HG02884 (cell line): Measurements from ENCODE around the gene DHRS7B.
A peak's percentile ranks its signal among the peaks of the same experiment; 100 is the strongest.
"Not testable (repeated sequence)": the region's sequence is repeated elsewhere in the genome, so short reads cannot be mapped to it uniquely, and the experiment has no call there.

Experiments used
- ATAC-seq: cut with Tn5 transposase; IDR thresholded peaks from one replicate; pipeline ENCODE4 v1.9.1; 2021; ENCODE audit warnings: mild to moderate bottlenecking, moderate library complexity; ENCODE audit not compliant: unreplicated experiment

Gene DHRS7B

DNA sequence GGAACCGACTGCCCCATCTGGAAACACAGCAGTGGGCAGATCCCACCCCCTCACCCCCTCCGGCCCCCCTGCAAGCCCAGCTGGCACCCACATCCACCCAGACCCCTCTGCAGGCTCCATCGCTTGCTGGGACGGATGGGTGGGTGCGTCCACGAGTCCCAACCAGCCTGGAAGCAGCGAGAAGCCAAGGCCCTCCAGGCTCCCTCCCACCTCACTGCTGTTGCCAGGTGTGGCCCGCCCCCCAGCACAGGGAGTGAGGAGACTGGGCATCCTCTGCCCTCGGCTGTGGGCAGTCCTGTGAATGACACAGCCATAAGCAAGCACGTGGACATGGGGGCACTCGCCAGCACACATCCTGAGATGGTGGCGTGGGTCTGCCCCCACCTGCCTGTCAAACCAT lies 75.7 kb downstream of the DHRS7B start:
- no peak for ATAC-seq

- no peak for ATAC-seq
Observed at GRCh38 chr17:21204935-21205334, 78.2 kb downstream of the DHRS7B start.

- ATAC-seq = no peak
Observed at GRCh38 chr17:21208352-21208751, 81.6 kb downstream of the DHRS7B start.

DNA sequence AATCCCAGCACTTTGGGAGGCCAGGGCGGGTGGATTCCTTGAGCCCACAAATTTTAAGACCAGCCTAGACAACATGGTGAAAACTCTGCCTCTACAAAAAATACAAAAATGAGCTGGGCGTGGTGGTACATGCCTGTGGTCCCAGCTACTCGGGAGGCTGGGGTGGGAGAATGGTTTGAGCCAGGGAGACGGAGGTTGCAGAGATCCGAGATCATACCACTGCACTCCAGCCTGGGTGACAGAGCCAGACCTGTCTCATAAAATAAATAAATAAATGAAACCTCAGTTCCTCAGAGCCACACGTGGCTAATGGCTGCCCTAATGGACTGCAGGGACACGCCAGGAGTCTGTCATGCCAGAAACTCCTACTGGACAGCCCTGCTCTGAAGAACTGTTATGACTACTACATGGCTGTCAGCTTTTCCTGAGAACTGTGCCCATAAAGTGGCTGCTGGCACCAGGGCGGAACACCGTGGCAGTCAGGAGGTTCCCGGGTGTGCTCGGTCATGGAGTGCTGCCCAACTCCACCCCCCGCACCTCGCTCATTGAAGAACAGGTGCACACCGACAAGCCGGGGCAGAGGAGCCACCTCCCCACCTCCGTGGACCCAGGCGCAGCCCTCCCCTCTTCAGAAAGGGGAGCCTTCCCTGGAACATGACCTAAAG lies 82.9 kb downstream of the DHRS7B start:
- ATAC-seq = no peak

- ATAC-seq = no peak
Observed at GRCh38 chr17:21210411-21211076, 83.8 kb downstream of the DHRS7B start.

GRCh38 chr17:21211825-21212479 lies 85.2 kb downstream of the DHRS7B start:
- ATAC-seq = no peak

- no peak for ATAC-seq
Observed at GRCh38 chr17:21212826-21213637, 86.3 kb downstream of the DHRS7B start.

GRCh38 chr17:21213638-21214014 lies 86.9 kb downstream of the DHRS7B start:
- peak; percentile 11 for ATAC-seq

- peak; percentile 85 for ATAC-seq
Observed at GRCh38 chr17:21214015-21214776, 87.4 kb downstream of the DHRS7B start, which contains the start of gene TMEM11. Gene TMEM11, minus strand, starts transcription at chr17:21214161. Its CDS starts 9 bp downstream, at chr17:21214152.

DNA sequence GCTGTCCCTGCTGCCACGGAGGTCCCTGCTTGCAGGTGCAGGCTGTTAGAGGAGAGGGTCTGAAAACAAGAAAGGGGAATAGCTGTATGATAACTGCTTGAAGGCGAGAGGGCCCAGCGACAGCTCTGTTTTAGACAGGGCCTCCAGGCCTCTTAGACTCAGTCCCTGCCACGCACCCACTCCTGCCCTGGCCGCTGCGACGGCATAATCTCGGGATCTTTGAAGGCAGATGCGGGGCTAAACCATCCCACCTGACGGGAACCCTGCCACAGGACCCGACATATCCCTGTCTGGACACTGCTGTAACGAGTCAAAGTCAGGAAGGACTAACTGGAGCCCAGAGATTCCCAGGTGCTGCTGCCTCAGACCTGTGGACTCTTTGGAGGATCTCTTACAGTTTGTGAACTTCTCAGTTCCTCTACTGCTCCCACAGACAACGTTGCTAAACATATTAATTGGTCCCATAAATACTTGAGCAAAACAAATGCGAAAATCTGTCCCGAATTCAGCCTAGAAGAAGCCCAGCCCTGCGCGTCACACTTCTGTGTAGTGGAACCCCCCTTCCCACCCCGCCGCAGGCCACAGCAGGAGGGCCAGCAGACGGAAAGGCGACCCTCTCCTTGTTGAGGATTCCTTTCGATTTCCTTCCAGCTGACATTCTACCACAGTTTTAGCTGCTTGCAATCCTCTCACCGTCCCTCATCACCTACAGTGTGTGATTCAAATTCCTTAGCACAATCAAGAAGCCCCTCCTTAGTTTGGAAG lies 88.2 kb downstream of the DHRS7B start:
- ATAC-seq = peak; percentile 5

DNA sequence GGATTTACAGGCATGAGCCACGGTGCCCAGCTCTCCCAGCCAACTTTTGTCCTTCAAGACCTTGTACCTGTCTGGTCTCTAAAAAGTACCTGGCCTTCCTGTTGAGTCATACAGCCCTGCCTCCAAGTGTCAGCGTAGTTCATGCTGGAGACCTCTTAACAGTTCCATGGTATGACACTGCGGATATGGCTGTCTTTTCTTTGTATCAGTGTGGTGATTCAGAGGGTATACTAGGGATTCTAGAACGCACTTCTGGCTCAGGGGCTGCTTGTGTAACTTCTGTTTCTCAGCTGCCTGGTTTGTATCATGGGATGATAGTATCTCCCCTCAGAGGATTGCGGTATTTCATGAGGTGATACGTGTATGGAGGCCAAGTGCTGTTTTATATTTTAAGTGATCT lies 89.2 kb downstream of the DHRS7B start:
- no peak for ATAC-seq

DNA sequence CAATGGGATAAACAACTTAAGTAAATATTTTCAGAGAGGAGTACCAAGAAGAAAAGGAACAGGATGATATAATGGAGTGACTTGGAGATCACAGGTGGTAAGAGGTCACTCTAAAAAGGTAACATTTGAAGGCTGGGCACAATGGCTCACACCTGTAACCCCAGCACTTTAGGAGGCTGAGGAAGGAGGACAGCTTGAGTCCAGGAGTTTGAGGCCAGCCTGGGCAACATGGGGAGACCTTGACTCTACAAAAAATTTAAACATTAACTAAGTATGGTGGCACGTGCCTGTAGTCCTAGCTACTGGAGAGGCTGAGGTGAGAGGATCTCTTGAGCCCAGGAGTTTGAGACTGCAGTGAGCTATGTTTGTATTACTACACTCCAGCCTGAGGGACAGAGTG lies 90.6 kb downstream of the DHRS7B start:
- ATAC-seq = no peak

- ATAC-seq = no peak
Observed at GRCh38 chr17:21218101-21218500, 91.3 kb downstream of the DHRS7B start.

DNA sequence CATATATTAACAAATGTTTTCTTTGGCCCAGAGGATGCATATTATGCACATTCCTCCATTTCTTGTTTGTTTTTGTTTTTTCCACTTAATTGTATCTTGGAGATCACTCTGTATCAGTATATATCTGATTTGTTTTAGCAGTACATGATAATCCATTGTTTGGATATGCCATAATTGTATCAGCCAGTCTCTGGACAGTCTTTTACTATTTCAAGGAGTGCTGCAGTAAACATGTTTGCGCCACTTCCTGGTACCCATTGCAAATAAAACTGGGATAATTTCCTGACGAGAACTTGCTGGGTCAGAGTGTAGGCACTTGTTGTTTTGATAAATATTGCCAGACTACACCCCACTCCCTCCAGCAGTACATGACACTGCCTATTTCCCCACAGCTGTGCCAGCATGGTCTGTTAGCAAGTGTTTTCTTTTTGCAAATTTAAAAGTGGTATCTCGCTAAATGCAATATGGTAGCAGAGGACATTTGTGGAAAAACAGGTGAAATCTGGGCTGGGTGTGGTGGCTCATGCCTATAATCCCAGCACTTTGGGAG lies 92.1 kb downstream of the DHRS7B start:
- no peak for ATAC-seq

DNA sequence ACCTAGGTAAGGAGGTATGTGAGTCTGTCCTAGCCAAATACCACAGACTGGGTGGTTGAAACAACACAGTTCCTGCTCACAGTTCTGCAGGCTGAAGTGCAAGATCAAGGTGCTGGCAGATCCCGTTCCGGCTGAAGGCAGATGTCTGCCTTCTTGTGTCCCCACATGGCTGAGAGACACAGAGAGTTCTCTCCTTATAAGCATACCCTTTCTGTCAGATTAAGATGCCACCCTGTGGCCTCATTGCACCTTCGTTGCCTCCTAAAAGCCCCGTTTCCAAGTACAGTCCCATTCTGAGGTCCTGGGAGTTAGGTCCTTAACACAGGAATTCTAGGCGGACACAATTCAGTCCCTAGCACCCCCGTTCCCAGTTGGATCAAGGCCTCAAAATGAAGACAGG lies 96.3 kb downstream of the DHRS7B start:
- ATAC-seq = no peak

GRCh38 chr17:21227277-21227676 lies 100.5 kb downstream of the DHRS7B start:
- not testable (repeated sequence) for ATAC-seq

GRCh38 chr17:21228111-21228510 lies 101.3 kb downstream of the DHRS7B start:
- ATAC-seq = no peak

GRCh38 chr17:21228845-21229244 lies 102.1 kb downstream of the DHRS7B start:
- no peak for ATAC-seq

- no peak for ATAC-seq
Observed at GRCh38 chr17:21231533-21231932, 104.8 kb downstream of the DHRS7B start.
